HG03175 (cell line): ENCODE data around the gene ZNF808.
"Not testable (repeated sequence)": the region's sequence is repeated elsewhere in the genome, so short reads cannot be mapped to it uniquely, and the experiment has no call there.

Experiments used
- ATAC-seq: cut with Tn5 transposase; IDR thresholded peaks from one replicate; pipeline ENCODE4 v1.9.1; 2021; ENCODE audit warnings: mild to moderate bottlenecking, moderate library complexity; ENCODE audit not compliant: unreplicated experiment

The ZNF808 gene

GRCh38 chr19:52527134-52527955 lies at the start of gene ZNF808:
Gene ZNF808 (plus strand): TSS chr19:52527668. CDS start chr19:52543285, 15,617 bp downstream.
- peak; percentile 86 for ATAC-seq

- not testable (repeated sequence) for ATAC-seq
Measured at GRCh38 chr19:52484111-52484743, 43.2 kb upstream of the ZNF808 start.

GRCh38 chr19:52485064-52485463 lies 42.4 kb upstream of the ZNF808 start:
- ATAC-seq: not testable (repeated sequence)

- ATAC-seq: not testable (repeated sequence)
Measured at GRCh38 chr19:52485561-52486240, 41.8 kb upstream of the ZNF808 start.

- ATAC-seq: no peak
Measured at GRCh38 chr19:52492201-52492993, 35.1 kb upstream of the ZNF808 start.

- ATAC-seq: no peak
Measured at GRCh38 chr19:52492994-52493470, 34.4 kb upstream of the ZNF808 start.

GRCh38 chr19:52494518-52494917 lies 33.0 kb upstream of the ZNF808 start:
- no peak for ATAC-seq

GRCh38 chr19:52498571-52498970 lies 28.9 kb upstream of the ZNF808 start:
- no peak for ATAC-seq

GRCh38 chr19:52500474-52500873 lies 27.0 kb upstream of the ZNF808 start:
- ATAC-seq: not testable (repeated sequence)

- not testable (repeated sequence) for ATAC-seq
Measured at GRCh38 chr19:52500991-52501390, 26.5 kb upstream of the ZNF808 start.

GRCh38 chr19:52507266-52507665 lies 20.2 kb upstream of the ZNF808 start:
- ATAC-seq: no peak

GRCh38 chr19:52516191-52516590 lies 11.3 kb upstream of the ZNF808 start:
- ATAC-seq: no peak

GRCh38 chr19:52518646-52519045 lies 8.8 kb upstream of the ZNF808 start:
- no peak for ATAC-seq

GRCh38 chr19:52519175-52519574 lies 8.3 kb upstream of the ZNF808 start:
- not testable (repeated sequence) for ATAC-seq

- no peak for ATAC-seq
Measured at GRCh38 chr19:52520013-52520412, 7.5 kb upstream of the ZNF808 start.

- no peak for ATAC-seq
Measured at GRCh38 chr19:52522551-52522950, 4.9 kb upstream of the ZNF808 start.

GRCh38 chr19:52524086-52524485 lies 3.4 kb upstream of the ZNF808 start:
- no peak for ATAC-seq

- ATAC-seq: no peak
Measured at GRCh38 chr19:52527956-52528351, 486 bp downstream of the ZNF808 start.

GRCh38 chr19:52532480-52532879 lies 5.0 kb downstream of the ZNF808 start:
- ATAC-seq: no peak

GRCh38 chr19:52533901-52534300 lies 6.4 kb downstream of the ZNF808 start:
- ATAC-seq: no peak

- ATAC-seq: not testable (repeated sequence)
Measured at GRCh38 chr19:52535385-52535770, 7.9 kb downstream of the ZNF808 start.
